Choroid plexus epithelial cell (primary cell): ENCODE results near the gene METRNL.
A peak's percentile ranks its signal among the peaks of the same experiment; 100 is the strongest.

Experiments
- DNase-seq: peaks from one replicate; pipeline ENCODE4 v3.0.0-alpha.2; 2010; ENCODE audit warnings: low read depth
- H3K4me3 ChIP-seq: 2 replicates; pipeline ENCODE4 v1.5.1; 2011; ENCODE audit warnings: low read depth, mild to moderate bottlenecking, control low read depth, low read length, moderate library complexity
- CTCF ChIP-seq: conservative IDR thresholded peaks from 2 replicates; pipeline ENCODE4 v1.5.1; 2011; ENCODE audit warnings: low read depth, mild to moderate bottlenecking, control low read depth, inconsistent platforms, low read length, moderate library complexity

The METRNL gene

GRCh38 chr17:83095016-83095415 lies 15.6 kb downstream of the METRNL start:
- no peak overlapping the region for H3K4me3 ChIP-seq
- DNase-seq, result no peak
- no peak for TF ChIP-seq CTCF

- TF ChIP-seq CTCF, result no peak
- DNase-seq, result no peak
- H3K4me3 ChIP-seq, result no peak overlapping the region
Observed at GRCh38 chr17:83096401-83097224, 17.2 kb downstream of the METRNL start.

- no peak overlapping the region for H3K4me3 ChIP-seq
- no peak for TF ChIP-seq CTCF
- no peak for DNase-seq
Observed at GRCh38 chr17:83097831-83098230, 18.4 kb downstream of the METRNL start.

DNA sequence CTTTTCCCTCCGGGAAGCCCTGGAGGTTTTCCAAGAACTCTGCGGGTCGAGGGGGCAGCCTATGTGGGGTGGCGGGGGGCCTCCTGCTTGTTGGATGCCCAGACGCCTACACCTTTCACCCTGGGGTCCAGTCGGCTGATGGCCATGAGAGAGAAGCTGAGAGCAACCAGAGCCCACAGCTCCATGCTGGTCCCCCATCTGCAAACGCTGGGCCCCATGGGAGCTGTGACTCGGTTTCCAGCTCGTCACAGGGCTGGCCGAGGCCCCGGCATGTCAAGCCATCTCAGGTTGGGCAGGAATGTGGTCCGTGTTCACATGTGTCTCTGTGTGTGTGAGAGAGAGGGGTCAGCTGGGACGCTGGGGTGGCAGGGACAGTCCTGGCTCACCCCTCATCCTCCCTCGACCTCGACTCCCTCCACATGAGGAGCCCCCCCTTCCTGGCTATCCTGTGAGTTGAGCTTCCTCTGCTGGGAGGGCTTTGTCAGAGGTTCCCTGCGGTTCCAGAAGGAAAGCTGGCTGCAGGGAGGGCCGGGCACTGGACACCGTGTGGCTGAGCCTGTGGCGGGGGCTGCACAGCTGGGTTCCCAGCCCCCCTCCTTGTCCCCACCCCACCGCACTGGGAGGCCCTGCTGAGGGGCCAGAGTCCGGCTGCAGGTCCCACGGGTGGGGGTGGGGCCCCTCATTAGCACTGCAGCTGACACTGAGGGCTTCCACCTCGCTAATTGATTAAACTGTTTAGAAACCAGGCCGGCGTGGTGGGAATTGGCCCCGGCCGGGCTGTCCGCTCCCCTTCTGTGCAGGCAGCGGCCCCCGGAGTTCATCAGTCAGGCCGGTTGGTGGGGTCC lies 19.1 kb downstream of the METRNL start:
- peak; percentile 30 for DNase-seq
- H3K4me3 ChIP-seq, result no peak overlapping the region
- no peak for TF ChIP-seq CTCF

GRCh38 chr17:83099086-83099555 lies 19.7 kb downstream of the METRNL start:
- H3K4me3 ChIP-seq, result no peak overlapping the region
- no peak for TF ChIP-seq CTCF
- no peak for DNase-seq

DNA sequence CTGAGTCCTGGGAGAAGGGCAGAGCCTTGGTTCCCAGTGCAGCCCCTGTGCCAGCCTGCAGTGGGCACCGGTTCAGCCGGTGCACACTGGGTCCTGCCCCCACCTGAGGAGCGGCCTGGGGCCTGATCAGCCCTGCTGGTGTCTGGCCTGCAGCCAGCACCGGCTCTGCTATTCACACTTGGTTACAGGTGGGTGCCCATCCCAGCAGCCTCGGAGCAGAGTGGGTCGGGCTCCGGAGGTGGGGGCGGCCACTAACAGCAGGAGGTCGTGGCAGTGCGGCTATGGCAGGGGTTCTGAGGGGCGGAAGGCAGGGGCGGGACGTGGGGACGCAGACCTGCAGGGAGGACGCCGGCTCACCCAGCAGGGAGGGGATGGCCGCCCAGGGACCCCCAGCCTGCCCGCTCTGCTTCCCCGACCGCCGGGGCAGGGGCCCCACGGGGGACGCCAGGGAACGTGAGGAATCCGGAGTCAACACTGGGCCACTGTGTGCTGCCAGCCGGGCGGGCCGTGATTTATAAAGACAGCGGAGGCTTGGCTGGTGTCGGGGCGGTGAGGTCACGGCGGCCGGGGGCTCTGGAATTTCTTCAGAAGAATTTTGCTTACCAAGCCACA lies 20.3 kb downstream of the METRNL start:
- no peak for TF ChIP-seq CTCF
- peak; percentile 37 for DNase-seq
- no peak overlapping the region for H3K4me3 ChIP-seq
